Neuronal stem cell (in vitro differentiated cells): ENCODE data around the gene JAKMIP1.
A peak's percentile ranks its signal among the peaks of the same experiment; 100 is the strongest.

Source experiments
- DNase-seq: peaks from one replicate; pipeline ENCODE4 v3.0.0-alpha.2; 2013; ENCODE audit warnings: low spot score
- H2AFZ ChIP-seq: one replicate; pipeline ENCODE4 v1.6.1; 2013; ENCODE audit warnings: mild to moderate bottlenecking, low read length, inconsistent platforms
- H2AK5ac ChIP-seq: 2 replicates; pipeline ENCODE4 v1.6.1; 2013; ENCODE audit warnings: low read depth, mild to moderate bottlenecking, inconsistent platforms, low read length, moderate library complexity, mixed read lengths
- H2BK120ac ChIP-seq: 2 replicates; pipeline ENCODE4 v1.6.1; 2013; ENCODE audit warnings: low read depth, mild to moderate bottlenecking, inconsistent platforms, low read length, moderate library complexity, mixed read lengths
- H2BK12ac ChIP-seq: one replicate; pipeline ENCODE4 v1.6.1; 2013; ENCODE audit warnings: low read length, inconsistent platforms
- H2BK15ac ChIP-seq: 2 replicates; pipeline ENCODE4 v1.6.1; 2013; ENCODE audit warnings: mild to moderate bottlenecking, low read length, inconsistent platforms, mixed read lengths
- H2BK5ac ChIP-seq: one replicate; pipeline ENCODE4 v1.6.1; 2013; ENCODE audit warnings: inconsistent platforms, mild to moderate bottlenecking, low read length, moderate library complexity
- H3K14ac ChIP-seq: one replicate; pipeline ENCODE4 v1.6.1; 2013; ENCODE audit warnings: low read length, inconsistent platforms
- H3K18ac ChIP-seq: 2 replicates; pipeline ENCODE4 v1.6.1; 2013; ENCODE audit warnings: low read length, inconsistent platforms
- H3K23ac ChIP-seq: 2 replicates; pipeline ENCODE4 v1.6.1; 2013; ENCODE audit warnings: low read depth, mild to moderate bottlenecking, mixed read lengths, low read length, inconsistent platforms; ENCODE audit not compliant: poor library complexity
- H3K27ac ChIP-seq: replicated peaks from 3 replicates; pipeline ENCODE4 v1.5.1; 2013; ENCODE audit warnings: low read length, inconsistent platforms
- H3K27me3 ChIP-seq, 3 experiments: 2 replicates each; pipeline ENCODE4 v1.6.1; 2013; ENCODE audit warnings: low read length in 3 of 3, mild to moderate bottlenecking in 2 of 3, inconsistent platforms in 1 of 3, low read depth in 1 of 3, mixed read lengths in 1 of 3, moderate library complexity in 1 of 3; ENCODE audit not compliant: control insufficient read depth in 3 of 3, insufficient read depth in 3 of 3
- H3K36me3 ChIP-seq, 2 donors: replicated peaks in 1 of 2; 2 replicates each; pipeline ENCODE4 v1.6.1; 2013; ENCODE audit warnings: low read length in 2 of 2; ENCODE audit not compliant: control insufficient read depth in 2 of 2, insufficient read depth in 2 of 2
- H3K4ac ChIP-seq: 2 replicates; pipeline ENCODE4 v1.6.1; 2013; ENCODE audit warnings: inconsistent platforms, mild to moderate bottlenecking, low read length, moderate library complexity
- H3K4me1 ChIP-seq, 2 donors: 1 replicate in 1 of 2; 2 replicates in 1 of 2; pipeline ENCODE4 v1.6.1; 2013; ENCODE audit warnings: low read length in 2 of 2, low read depth in 1 of 2; ENCODE audit not compliant: control insufficient read depth in 2 of 2, insufficient read depth in 1 of 2
- H3K4me2 ChIP-seq: one replicate; pipeline ENCODE4 v1.6.1; 2013; ENCODE audit warnings: mild to moderate bottlenecking, low read length, inconsistent platforms; ENCODE audit not compliant: insufficient read depth, poor library complexity, severe bottlenecking
- H3K4me3 ChIP-seq, 2 donors: 2 replicates each; pipeline ENCODE4 v1.5.1; 2013; ENCODE audit warnings: low read length in 2 of 2, mild to moderate bottlenecking in 2 of 2, inconsistent platforms in 1 of 2, moderate library complexity in 1 of 2
- H3K79me1 ChIP-seq: one replicate; pipeline ENCODE4 v1.6.1; 2013; ENCODE audit warnings: low read depth, mild to moderate bottlenecking, inconsistent platforms, low read length, moderate library complexity
- H3K9ac ChIP-seq: one replicate; pipeline ENCODE4 v1.6.1; 2013; ENCODE audit warnings: mild to moderate bottlenecking, low read depth, low read length, inconsistent platforms; ENCODE audit not compliant: poor library complexity
- H3K9me3 ChIP-seq, 2 donors: replicated peaks in 1 of 2; 2 replicates each; pipeline versions ENCODE3 to v1.6.1; 2013; ENCODE audit warnings: low read length in 2 of 2, mild to moderate bottlenecking in 2 of 2, inconsistent platforms in 1 of 2, low read depth in 1 of 2, mixed read lengths in 1 of 2, moderate library complexity in 1 of 2; ENCODE audit not compliant: control insufficient read depth in 2 of 2, insufficient read depth in 1 of 2
- H4K8ac ChIP-seq: one replicate; pipeline ENCODE4 v1.6.1; 2013; ENCODE audit warnings: low read depth, mild to moderate bottlenecking, inconsistent platforms, low read length, moderate library complexity
- H4K91ac ChIP-seq: one replicate; pipeline ENCODE4 v1.6.1; 2013; ENCODE audit warnings: low read length, low read depth, mild to moderate bottlenecking, inconsistent platforms; ENCODE audit not compliant: poor library complexity
- WGBS, 2 donors: extraction: QIAGEN DNeasy Blood & Tissue Kit; methylation state at CpG; one replicate each; pipeline ENCODE4 v1.1.7; 2013; ENCODE audit warnings: missing lambda C conversion rate in 2 of 2, mixed read lengths in 1 of 2; ENCODE audit not compliant: insufficient read length in 2 of 2, insufficient replicate concordance in 1 of 2; ENCODE audit errors: extremely low coverage in 2 of 2; 5-methylcytosine and 5-hydroxymethylcytosine counted together

Gene JAKMIP1

DNA sequence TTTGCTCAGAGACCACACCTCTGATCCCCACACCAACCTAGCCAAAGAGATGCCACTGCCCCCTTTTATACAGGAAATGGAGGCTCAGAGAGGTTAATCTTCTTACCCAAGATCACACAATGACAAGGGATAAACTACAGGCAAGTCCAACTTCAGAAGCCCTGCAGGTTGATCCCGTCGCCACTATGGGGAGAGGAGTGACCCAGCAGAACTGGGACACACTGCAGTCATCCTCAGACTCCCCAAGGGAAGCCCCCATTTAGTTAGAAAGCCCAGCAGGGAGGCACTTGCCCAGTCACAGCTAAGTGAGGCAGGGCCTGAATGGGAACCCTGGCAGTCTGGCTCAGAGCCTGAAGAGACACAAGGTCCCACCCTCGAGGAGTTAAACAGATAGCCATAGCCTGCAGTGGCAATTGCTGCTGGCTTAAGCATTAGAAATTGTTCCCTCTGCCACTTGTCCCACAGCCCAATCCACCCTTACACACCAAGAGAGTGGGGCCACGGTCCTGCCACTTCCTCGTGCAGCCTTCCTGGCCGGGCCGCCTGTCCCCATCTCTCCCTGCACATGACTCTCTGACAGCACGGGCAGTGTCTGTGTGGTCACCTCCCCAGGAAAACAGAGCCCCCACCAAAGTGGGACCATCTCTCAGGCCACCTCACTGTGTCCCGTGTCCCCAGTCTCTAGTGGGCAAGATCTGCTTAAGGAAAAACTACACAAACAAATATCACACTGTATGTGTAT, 2.7 kb downstream of the JAKMIP1 start:
- H3K27ac ChIP-seq: no peak overlapping the region
- H3K27me3 ChIP-seq: peaks cover 0 to 78% (median 7%) of the 10 kb centered on the region in 3 experiments
- peaks cover 3 to 5% of the 10 kb centered on the region in 2 donors for H3K9me3 ChIP-seq
- no peak overlapping the region for H4K8ac ChIP-seq
- no peak overlapping the region for H2BK120ac ChIP-seq
- no peak overlapping the region for H3K18ac ChIP-seq
- H2AK5ac ChIP-seq: no peak overlapping the region
- no peak overlapping the region for H4K91ac ChIP-seq
- H3K23ac ChIP-seq: no peak overlapping the region
- DNase-seq: no peak
- H3K36me3 ChIP-seq: no peaks in the 10 kb centered on the region
- H2BK5ac ChIP-seq: no peak overlapping the region
- H2AFZ ChIP-seq: no peak overlapping the region
- H3K4me1 ChIP-seq: peaks cover 3 to 15% of the 10 kb centered on the region in 2 donors
- no peak overlapping the region for H3K9ac ChIP-seq
- H3K14ac ChIP-seq: no peak overlapping the region
- H3K4ac ChIP-seq: no peak overlapping the region
- H3K4me2 ChIP-seq: no peak overlapping the region
- no peak overlapping the region for H2BK15ac ChIP-seq
- H3K4me3 ChIP-seq: no peak overlapping the region
- WGBS, 2 donors: no CpG with 5 or more reads among the region's 9 CpGs
- H2BK12ac ChIP-seq: no peak overlapping the region
- no peaks in the 10 kb centered on the region for H3K79me1 ChIP-seq

DNA sequence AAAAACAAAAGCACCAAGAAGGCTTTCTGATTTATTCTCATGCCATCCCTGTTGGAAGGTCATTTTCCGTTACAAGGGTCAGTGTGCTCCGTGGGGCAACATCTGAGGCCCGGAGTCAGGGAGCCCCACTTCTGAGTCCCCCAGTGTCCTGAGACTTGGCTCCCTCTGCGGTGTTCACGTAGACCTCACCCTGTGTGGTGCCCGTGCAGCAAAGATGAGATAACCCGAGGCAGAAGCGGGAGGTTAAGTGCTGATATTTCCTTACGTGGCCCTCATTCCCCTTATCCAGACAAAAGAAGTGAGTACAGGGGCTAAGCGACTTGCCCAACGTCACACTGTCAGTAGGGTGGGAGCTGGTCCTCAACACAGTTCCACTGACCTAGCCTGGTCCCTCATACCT, 3.5 kb downstream of the JAKMIP1 start:
- Histone ChIP-seq H3K27ac (no peak overlapping the region), H4K91ac (no peak overlapping the region), H3K4me2 (no peak overlapping the region), H2BK15ac (no peak overlapping the region), H2BK120ac (no peak overlapping the region), H3K4me1 (peaks cover 3 to 15% of the 10 kb centered on the region in 2 donors), H3K23ac (no peak overlapping the region), H4K8ac (no peak overlapping the region), H3K14ac (no peak overlapping the region), H3K9me3 (peaks cover 3 to 5% of the 10 kb centered on the region in 2 donors), H2BK5ac (no peak overlapping the region), H3K18ac (no peak overlapping the region), H3K4me3 (no peak overlapping the region), H2AK5ac (peak overlapping the region; percentile 64), H3K27me3 (peaks cover 0 to 70% (median 7%) of the 10 kb centered on the region in 3 experiments), H3K9ac (no peak overlapping the region), H2BK12ac (peak overlapping the region; percentile 78), H3K4ac (no peak overlapping the region), H2AFZ (no peak overlapping the region), H3K79me1 (no peaks in the 10 kb centered on the region), H3K36me3 (no peaks in the 10 kb centered on the region)
- DNase-seq: no peak
- no CpG with 5 or more reads among the region's 11 CpGs for WGBS, 2 donors

DNA sequence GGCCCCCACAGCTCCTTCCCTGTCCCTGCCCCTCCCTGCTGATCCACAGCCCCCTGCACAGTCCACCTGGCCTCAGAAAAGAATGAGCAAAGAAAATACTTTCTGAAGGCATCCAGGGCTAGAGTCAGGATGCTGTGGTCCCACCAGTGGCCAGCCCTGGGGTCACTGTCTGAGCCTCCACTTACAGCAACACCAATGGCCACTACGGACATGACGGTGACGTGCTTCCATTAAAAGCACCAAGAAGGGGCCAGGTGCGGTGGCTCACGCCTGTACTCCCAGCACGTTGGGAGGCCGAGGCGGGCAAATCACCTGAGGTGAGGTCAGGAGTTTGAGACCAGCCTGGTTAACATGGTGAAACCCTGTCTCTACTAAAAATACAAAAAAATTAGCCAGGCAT, 4.0 kb downstream of the JAKMIP1 start:
- Histone ChIP-seq H2AFZ (no peak overlapping the region), H2BK120ac (no peak overlapping the region), H3K9ac (no peak overlapping the region), H2BK5ac (no peak overlapping the region), H3K23ac (no peak overlapping the region), H3K27me3 (peaks cover 0 to 65% (median 7%) of the 10 kb centered on the region in 3 experiments), H3K18ac (peak overlapping the region; percentile 67), H3K14ac (no peak overlapping the region), H3K4me1 (peaks cover 3 to 15% of the 10 kb centered on the region in 2 donors), H2BK15ac (no peak overlapping the region), H4K8ac (no peak overlapping the region), H3K79me1 (no peaks in the 10 kb centered on the region), H3K9me3 (peaks cover under 1 to 2% of the 10 kb centered on the region in 2 donors), H3K27ac (no peak overlapping the region), H3K4ac (no peak overlapping the region), H4K91ac (peak overlapping the region; percentile 58), H2AK5ac (no peak overlapping the region), H3K4me3 (no peak overlapping the region), H3K36me3 (no peaks in the 10 kb centered on the region), H2BK12ac (no peak overlapping the region), H3K4me2 (no peak overlapping the region)
- DNase-seq: no peak
- no CpG with 5 or more reads among the region's 8 CpGs for WGBS, 2 donors

DNA sequence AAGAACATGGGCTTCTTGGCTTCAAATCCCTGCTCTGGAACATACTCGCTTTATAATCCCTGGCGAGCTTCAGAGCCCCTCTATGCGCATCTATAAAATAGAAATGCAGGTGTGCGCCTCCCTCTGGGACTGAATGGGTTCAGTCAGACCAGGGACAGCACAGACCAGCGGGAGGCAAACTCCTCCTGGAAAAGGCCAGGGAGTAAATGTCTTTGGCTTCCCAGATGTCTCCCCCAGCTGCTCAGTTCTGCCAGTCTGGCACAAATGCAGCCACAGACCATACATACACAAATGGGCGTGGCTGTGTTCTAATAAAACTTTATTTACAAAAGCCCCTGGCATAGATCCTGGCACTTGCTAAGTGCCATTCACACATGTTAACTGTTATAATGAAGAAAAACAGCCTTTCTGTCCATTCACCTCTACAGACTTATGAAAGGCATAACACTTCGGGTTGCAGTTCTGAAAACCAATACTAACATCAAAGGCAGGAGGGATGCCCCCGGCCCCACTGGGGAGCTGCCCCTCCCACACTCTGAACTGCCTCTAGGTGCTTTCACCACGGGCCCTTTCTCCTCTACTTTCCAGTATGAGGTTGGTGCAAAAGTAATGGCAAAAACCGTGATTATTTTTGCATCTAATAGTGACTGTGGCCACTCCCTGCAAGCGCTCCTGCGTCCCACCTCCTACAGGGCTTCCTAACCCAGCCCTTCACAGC, 4.6 kb downstream of the JAKMIP1 start:
- no peak overlapping the region for H3K23ac ChIP-seq
- H3K36me3 ChIP-seq: no peaks in the 10 kb centered on the region
- H3K9ac ChIP-seq: no peak overlapping the region
- H3K18ac ChIP-seq: no peak overlapping the region
- no peak overlapping the region for H2BK5ac ChIP-seq
- no peak overlapping the region for H2BK15ac ChIP-seq
- H3K9me3 ChIP-seq: no peaks in the 10 kb centered on the region
- no peak overlapping the region for H2BK12ac ChIP-seq
- no peaks in the 10 kb centered on the region for H3K79me1 ChIP-seq
- WGBS, 2 donors: no CpG with 5 or more reads among the region's 12 CpGs
- H3K4me1 ChIP-seq: peaks cover 2 to 12% of the 10 kb centered on the region in 2 donors
- H3K27me3 ChIP-seq: peaks cover 0 to 59% (median 7%) of the 10 kb centered on the region in 3 experiments
- H3K14ac ChIP-seq: no peak overlapping the region
- no peak overlapping the region for H4K8ac ChIP-seq
- DNase-seq: no peak
- no peak overlapping the region for H3K4me2 ChIP-seq
- no peak overlapping the region for H2AFZ ChIP-seq
- H2BK120ac ChIP-seq: no peak overlapping the region
- H3K4ac ChIP-seq: no peak overlapping the region
- no peak overlapping the region for H2AK5ac ChIP-seq
- H4K91ac ChIP-seq: no peak overlapping the region
- no peak overlapping the region for H3K27ac ChIP-seq
- no peak overlapping the region for H3K4me3 ChIP-seq
